Calu3 (cell line): Measurements from ENCODE around the gene RPTOR. TPM values are rescaled to one million over a fixed set of nuclear protein-coding genes. Genes with fewer than 3 reads are reported as not detected.

Experiments
- BruUV-seq: library from RNA; stranded (reverse); fragments of 400-500 nt; replicated peaks from 2 replicates; lab custom pipeline; 2021; lab: Mats Ljungman, UMichigan
- CTCF ChIA-PET: fragments of 300-600 bp; sonication (Branson Sonifier 250); formaldehyde crosslinking; loops from one replicate; lab custom pipeline; 2022; ENCODE audit warnings: antibody characterized with exemption; lab: Charles Lee
- DNase-seq: peaks from one replicate; pipeline ENCODE4 v3.0.0; 2022
- H3K27ac Mint-ChIP-seq: one replicate; pipeline ENCODE4 v1.8.0; 2022; ENCODE audit warnings: mixed read lengths; ENCODE audit not compliant: unreplicated experiment
- H3K27me3 Mint-ChIP-seq: one replicate; pipeline ENCODE4 v1.8.0; 2022; ENCODE audit warnings: mixed read lengths; ENCODE audit not compliant: unreplicated experiment
- H3K36me3 Mint-ChIP-seq: one replicate; pipeline ENCODE4 v1.8.0; 2022; ENCODE audit warnings: mild to moderate bottlenecking, moderate library complexity, mixed read lengths; ENCODE audit not compliant: insufficient read depth, unreplicated experiment
- H3K4me1 Mint-ChIP-seq: one replicate; pipeline ENCODE4 v1.8.0; 2022; ENCODE audit warnings: mild to moderate bottlenecking, low read depth, mixed read lengths; ENCODE audit not compliant: unreplicated experiment
- H3K4me3 Mint-ChIP-seq: one replicate; pipeline ENCODE4 v1.8.0; 2022; ENCODE audit warnings: mild to moderate bottlenecking, low read depth, moderate library complexity, mixed read lengths; ENCODE audit not compliant: unreplicated experiment
- H3K9me3 Mint-ChIP-seq: one replicate; pipeline ENCODE4 v1.8.0; 2022; ENCODE audit warnings: low read depth, mixed read lengths; ENCODE audit not compliant: unreplicated experiment
- CTCF ChIP-seq: fragments of 200-600 bp; IDR thresholded peaks from one replicate; pipeline ENCODE4 v1.8.0; 2022; ENCODE audit warnings: antibody characterized with exemption; ENCODE audit not compliant: unreplicated experiment
- intact Hi-C: fragments of 100-400 bp; cut with micrococcal nuclease; formaldehyde crosslinking; loops from one replicate; pipeline ENCODE4 v1.10.0; 2022; ENCODE audit not compliant: unreplicated experiment
- total RNA-seq: library from RNA; stranded (reverse); gene quantifications from 2 replicates; pipeline ENCODE4 v1.2.3, GENCODE V29; 2022

Gene RPTOR
- total RNA-seq, 1 experiment from 2014 or later = 41.8 TPM

DNA sequence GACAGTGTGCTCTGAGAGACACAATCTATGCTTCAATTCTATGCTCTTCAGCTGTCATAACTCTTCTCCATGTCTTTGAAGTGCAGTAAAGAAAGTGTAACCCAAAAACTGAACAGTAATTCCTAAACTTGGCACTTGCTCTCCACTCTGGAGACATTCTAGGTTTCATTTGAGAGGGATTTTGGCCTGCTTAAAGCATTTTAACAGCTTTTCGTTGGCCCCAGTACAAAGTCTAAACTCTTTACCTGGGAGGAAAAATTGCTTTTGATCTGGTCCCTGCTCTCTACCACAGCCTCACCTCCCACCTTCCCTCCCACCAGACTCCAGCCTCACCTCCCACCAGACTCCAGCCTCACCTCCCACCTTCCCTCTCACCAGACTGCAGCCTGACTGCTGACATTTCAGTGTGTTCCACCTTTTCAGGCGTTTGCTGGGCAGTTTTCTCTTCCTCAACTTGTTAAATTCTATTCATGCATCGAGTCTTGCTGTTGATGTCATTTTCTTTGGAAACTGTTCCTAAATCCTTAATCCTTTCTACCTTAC lies 132.6 kb downstream of the RPTOR start:
- intact Hi-C loops = no loop called here

GRCh38 chr17:80679816-80680215 lies 135.2 kb downstream of the RPTOR start:
- no TSS peak for BruUV-seq
- Mint-ChIP-seq H3K36me3 (peaks cover under 1% of the 10 kb centered on the region), H3K4me3 (no peak overlapping the region), H3K27me3 (no peaks in the 10 kb centered on the region), H3K27ac (no peak overlapping the region), H3K9me3 (no peaks in the 10 kb centered on the region), H3K4me1 (no peaks in the 10 kb centered on the region)
- TF ChIP-seq CTCF = no peak
- CTCF ChIA-PET = no interaction called here
- intact Hi-C loops = no loop called here
- no peak for DNase-seq

More for the DNA sequence above, 132.6 kb downstream of the RPTOR start:
- Mint-ChIP-seq H3K27me3 (no peaks in the 10 kb centered on the region), H3K4me1 (peaks cover 8% of the 10 kb centered on the region), H3K4me3 (no peak overlapping the region), H3K9me3 (no peaks in the 10 kb centered on the region), H3K36me3 (no peaks in the 10 kb centered on the region), H3K27ac (no peak overlapping the region)
- CTCF ChIA-PET = no interaction called here
- DNase-seq = no peak
- no TSS peak for BruUV-seq
- no peak for TF ChIP-seq CTCF

DNA sequence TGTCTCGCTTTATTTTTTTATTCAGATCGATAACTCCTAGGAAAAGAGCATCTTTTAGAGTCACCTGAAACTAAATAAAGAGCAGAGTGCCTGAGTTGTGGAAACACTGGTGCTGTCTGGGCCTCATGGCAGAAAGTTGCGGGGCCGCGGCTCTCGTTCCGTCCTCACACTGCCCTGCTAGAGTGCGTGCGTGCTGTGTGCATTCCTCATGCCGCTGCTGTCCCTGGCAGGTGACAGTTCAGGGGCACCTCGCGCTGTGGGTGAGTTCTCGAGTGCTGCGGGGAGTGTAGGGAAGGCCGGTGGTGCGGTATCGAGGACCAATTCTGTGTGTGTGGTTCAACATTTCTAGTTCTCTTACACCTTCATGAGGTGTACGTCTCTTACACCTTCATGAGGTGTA lies 136.6 kb downstream of the RPTOR start:
- DNase-seq = no peak
- no peak overlapping the region for H3K27ac Mint-ChIP-seq
- peaks cover 5% of the 10 kb centered on the region for H3K36me3 Mint-ChIP-seq
- TF ChIP-seq CTCF = no peak
- no peaks in the 10 kb centered on the region for H3K9me3 Mint-ChIP-seq
- BruUV-seq = no TSS peak
- CTCF ChIA-PET = no interaction called here
- no peaks in the 10 kb centered on the region for H3K4me1 Mint-ChIP-seq
- H3K27me3 Mint-ChIP-seq = no peaks in the 10 kb centered on the region
- intact Hi-C loops = no loop called here
- no peak overlapping the region for H3K4me3 Mint-ChIP-seq

DNA sequence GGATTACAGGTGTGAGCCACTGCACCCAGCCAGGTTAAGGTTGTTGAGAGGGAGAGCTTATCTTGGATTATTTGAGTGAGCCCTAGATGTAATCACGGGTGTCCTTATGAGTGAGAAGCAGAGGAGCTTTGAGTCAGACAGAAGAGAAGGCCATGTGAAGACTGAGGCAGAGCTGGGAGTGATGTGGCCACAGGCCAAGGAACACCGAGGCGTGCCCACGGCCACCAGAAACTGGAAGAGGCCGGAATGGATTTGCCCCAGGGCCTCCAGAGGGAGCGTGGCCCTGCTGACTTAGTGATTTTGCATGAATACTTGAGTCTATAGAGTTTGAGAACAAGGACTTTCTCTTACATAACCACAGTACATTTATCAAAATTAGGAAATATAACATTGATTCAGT lies 137.7 kb downstream of the RPTOR start:
- Mint-ChIP-seq H3K9me3 (no peaks in the 10 kb centered on the region), H3K36me3 (peaks cover 5% of the 10 kb centered on the region)
- CTCF ChIA-PET = no interaction called here

More for the DNA sequence above, 137.7 kb downstream of the RPTOR start:
- H3K4me1 Mint-ChIP-seq = no peaks in the 10 kb centered on the region
- no peak for TF ChIP-seq CTCF
- H3K4me3 Mint-ChIP-seq = no peak overlapping the region
- DNase-seq = no peak
- intact Hi-C loops = no loop called here
- BruUV-seq = no TSS peak
- no peak overlapping the region for H3K27ac Mint-ChIP-seq
- no peaks in the 10 kb centered on the region for H3K27me3 Mint-ChIP-seq
